Measurements from ENCODE around the gene CLDN4. TPM values are rescaled to one million over a fixed set of nuclear protein-coding genes. Genes with fewer than 3 reads are reported as not detected.
A peak's percentile ranks its signal among the peaks of the same experiment; 100 is the strongest.

Gene CLDN4
- total and polyA plus RNA-seq, 9 of the 15 experiments (the other 6 are each of a cell fraction or from before 2014, with no cell fraction given): 0.05 to 0.60 (median 0.06) TPM; not detected in 3

GRCh38 chr7:73844848-73845460, 14.2 kb downstream of the CLDN4 start:
- H3K9ac ChIP-seq (ENCODE audit: insufficient read depth in 1 of 2, low read depth in 2 of 2, low read length in 2 of 2): no peak overlapping the region
- in situ Hi-C loops (cut with MboI): no loop called here
- no peaks in the 10 kb centered on the region for H3K79me2 ChIP-seq (ENCODE audit: control insufficient read depth, insufficient read depth, low read length)
- FAIRE-seq: no peak
- H3K4me2 ChIP-seq (ENCODE audit: insufficient read depth, low read length): no peak overlapping the region
- ChIA-PET POLR2A (interaction anchor here (0.6 to 0.7 kb wide), 2 partner anchors 62 to 105 kb away, joined by 3 read pairs; no protein-coding TSS in a partner anchor), CTCF (ENCODE audit: low intra/inter-chr PET ratio) (no interaction called here)
- H3K27me3 ChIP-seq (ENCODE audit: control insufficient read depth in 2 of 2, insufficient read depth in 2 of 2, low read length in 2 of 2): no peaks in the 10 kb centered on the region
- no TSS peak for BruUV-seq (replicated peaks)
- no peak overlapping the region for H2AFZ ChIP-seq (ENCODE audit: low read depth, low read length)
- H3K4me3 ChIP-seq: no peak overlapping the region
- intact Hi-C loops (cut with micrococcal nuclease): no loop called here
- no peaks in the 10 kb centered on the region for H4K20me1 ChIP-seq (replicated peaks; ENCODE audit: control insufficient read depth, insufficient read depth, low read length)
- no peaks in the 10 kb centered on the region for H3K9me1 ChIP-seq (ENCODE audit: control insufficient read depth, insufficient read depth, low read length)
- no peak for ATAC-seq
- peaks cover 9 to 34% of the 10 kb centered on the region in 2 experiments for H3K4me1 ChIP-seq (replicated peaks in 1 of 2; ENCODE audit: control insufficient read depth in 2 of 2, insufficient read depth in 2 of 2, low read length in 2 of 2)
- H3K27ac ChIP-seq (ENCODE audit: extremely low read depth, low read depth, low read length): no peak overlapping the region
- DNase-seq (ENCODE audit: extremely low read depth in 1 of 4, low spot score in 3 of 4): no peak
- H3K36me3 ChIP-seq (ENCODE audit: control insufficient read depth, insufficient read depth, low read length): no peaks in the 10 kb centered on the region
- H3K9me3 ChIP-seq (replicated peaks; ENCODE audit: control insufficient read depth, insufficient read depth, low read depth, low read length): no peaks in the 10 kb centered on the region
- WGBS (ENCODE audit: insufficient coverage, low coverage, missing lambda C conversion rate): 61% methylated on average over 13 of the region's 13 CpGs
- TF ChIP-seq KDM4B (IDR thresholded peaks at IDR 0.05; ENCODE audit: borderline replicate concordance in 2 of 2, low read depth in 1 of 2) (no peak), HBP1 (CRISPR knock-in tag; IDR thresholded peaks at IDR 0.05) (no peak), KDM5B (IDR thresholded peaks at IDR 0.05; ENCODE audit: insufficient replicate concordance, low read depth, low read length) (no peak), CEBPG (CRISPR knock-in tag; IDR thresholded peaks at IDR 0.05) (no peak), CEBPG (tag; conservative IDR thresholded peaks at IDR 0.05 in 1 of 2, IDR thresholded peaks at IDR 0.05 in 1 of 2) (0 out of 4 replicates have a peak, but pooled peaks of 1 of the 2 experiments have one; percentile 24), DMBX1 (CRISPR knock-in tag; IDR thresholded peaks at IDR 0.05; ENCODE audit: borderline replicate concordance) (no peak), BCOR (IDR thresholded peaks at IDR 0.05) (peak; percentile 28; the same call in 1 of the 2 replicates), MAFK (IDR thresholded peaks at IDR 0.05; ENCODE audit: low read length) (no peak), SMARCC2 (IDR thresholded peaks at IDR 0.05; ENCODE audit: low read depth) (no peak), BHLHE40 (IDR thresholded peaks at IDR 0.05; ENCODE audit: low read length) (no peak), ZNF316 (IDR thresholded peaks at IDR 0.05) (peak; percentile 35), ATF3 (IDR thresholded peaks at IDR 0.05) (0 out of 2 replicates have a peak, but pooled peaks have one; percentile 20), ATF3 (CRISPR knock-in tag; conservative IDR thresholded peaks at IDR 0.05) (no peak), ZNF41 (CRISPR knock-in tag; conservative IDR thresholded peaks at IDR 0.05) (no peak), POU5F1 (IDR thresholded peaks at IDR 0.05; ENCODE audit: borderline replicate concordance, low read depth, low read length, partially characterized antibody) (no peak)

Data from K562 (cell line).